GM11168 (cell line): ENCODE measurements around the gene ARGLU1.

Experiments
- in situ Hi-C: fragments of 300-500 bp; cut with MboI; formaldehyde crosslinking; loops from one replicate; pipeline ENCODE4 v1.12.0; 2022; ENCODE audit warnings: low sequenced_read_pairs; ENCODE audit not compliant: unreplicated experiment

ARGLU1 gene

DNA sequence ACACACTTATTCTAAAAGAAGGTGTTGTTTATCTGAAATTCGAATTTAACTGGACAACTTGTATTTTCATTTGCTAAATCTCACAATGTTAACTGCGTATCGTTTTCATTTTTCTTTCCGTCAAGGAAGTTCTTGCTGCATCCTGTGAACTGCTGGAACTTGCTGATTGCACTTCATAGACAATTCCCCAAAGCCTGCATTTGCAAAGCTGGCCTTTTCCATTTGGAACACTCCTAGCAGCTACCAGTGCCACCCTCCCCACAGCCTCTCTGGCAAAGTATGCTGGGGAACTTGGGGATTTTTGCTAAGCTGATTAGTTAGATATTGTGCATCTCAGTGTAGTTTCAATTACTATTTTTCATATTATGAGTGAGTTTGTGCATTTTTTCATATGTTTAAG lies 20.4 kb upstream of the ARGLU1 start:
- in situ Hi-C loops, result no loop called here

DNA sequence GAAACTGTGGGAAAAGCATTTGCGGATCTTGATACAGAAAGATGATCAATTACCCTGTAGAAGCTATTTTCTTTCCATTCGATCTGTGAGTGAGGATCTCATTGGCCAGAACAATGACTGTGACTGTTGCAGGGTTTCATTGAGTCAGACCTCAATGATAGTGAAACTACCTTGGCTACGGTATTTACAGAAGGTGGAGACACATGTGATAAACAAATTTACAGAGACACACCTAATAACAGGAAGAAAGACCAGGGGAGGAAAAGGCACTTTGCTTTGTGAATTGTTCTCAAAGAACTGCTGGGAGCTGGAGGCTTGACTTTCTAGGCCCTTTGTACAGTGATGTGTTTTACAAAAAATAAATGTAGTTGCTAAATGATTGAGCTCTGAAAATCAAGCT lies 19.9 kb upstream of the ARGLU1 start:
- in situ Hi-C loops, result no loop called here

DNA sequence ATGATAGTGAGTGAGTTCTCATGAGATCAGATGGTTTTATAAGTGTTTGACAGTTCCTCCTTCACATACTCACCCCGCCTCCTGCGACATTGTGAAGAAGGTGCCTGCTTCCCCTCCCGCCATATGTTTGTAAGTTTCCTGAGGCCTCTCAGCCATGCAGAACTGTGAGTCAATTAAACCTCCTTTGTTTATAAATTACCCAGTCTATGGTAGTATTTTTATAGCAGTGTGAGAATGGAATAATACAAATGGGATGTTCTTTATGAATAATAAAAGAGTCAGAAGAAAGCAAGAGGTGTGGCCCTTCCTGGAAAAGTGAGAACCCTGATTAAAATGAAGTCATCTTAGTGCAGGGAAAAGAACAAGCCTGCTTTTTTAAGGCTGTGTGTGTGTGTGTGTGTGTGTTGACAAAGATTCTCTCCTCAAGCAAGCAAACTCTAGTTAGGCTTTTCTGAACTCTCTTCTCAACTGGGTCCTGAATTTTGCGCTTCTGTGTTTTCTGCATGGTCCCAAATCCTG lies 18.8 kb upstream of the ARGLU1 start:
- in situ Hi-C loops, result no loop called here

GRCh38 chr13:106581225-106581624 lies 13.3 kb upstream of the ARGLU1 start:
- in situ Hi-C loops, result no loop called here

GRCh38 chr13:106575896-106576295 lies 8.0 kb upstream of the ARGLU1 start:
- in situ Hi-C loops, result no loop called here

DNA sequence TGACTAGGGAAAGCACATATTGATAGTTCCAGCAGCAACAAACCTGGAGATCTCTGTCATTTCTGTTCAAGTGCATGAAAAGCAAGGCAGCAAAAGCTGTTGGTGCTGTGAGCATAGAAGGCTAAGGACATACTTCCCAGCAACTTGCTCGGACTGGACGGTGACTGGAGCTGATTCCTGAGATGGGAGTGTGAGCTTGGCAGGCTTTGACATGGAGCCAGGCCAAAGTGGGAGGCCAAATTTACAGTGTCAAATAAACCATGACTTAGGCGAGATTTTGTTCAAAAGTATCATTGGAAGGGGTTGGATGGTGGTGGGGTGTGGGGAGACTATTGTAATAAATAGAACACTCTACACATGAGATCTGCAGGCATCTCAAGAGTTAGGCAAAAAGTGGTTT lies 5.9 kb upstream of the ARGLU1 start:
- in situ Hi-C loops, result no loop called here

GRCh38 chr13:106573284-106573846 lies 5.4 kb upstream of the ARGLU1 start:
- in situ Hi-C loops, result no loop called here

DNA sequence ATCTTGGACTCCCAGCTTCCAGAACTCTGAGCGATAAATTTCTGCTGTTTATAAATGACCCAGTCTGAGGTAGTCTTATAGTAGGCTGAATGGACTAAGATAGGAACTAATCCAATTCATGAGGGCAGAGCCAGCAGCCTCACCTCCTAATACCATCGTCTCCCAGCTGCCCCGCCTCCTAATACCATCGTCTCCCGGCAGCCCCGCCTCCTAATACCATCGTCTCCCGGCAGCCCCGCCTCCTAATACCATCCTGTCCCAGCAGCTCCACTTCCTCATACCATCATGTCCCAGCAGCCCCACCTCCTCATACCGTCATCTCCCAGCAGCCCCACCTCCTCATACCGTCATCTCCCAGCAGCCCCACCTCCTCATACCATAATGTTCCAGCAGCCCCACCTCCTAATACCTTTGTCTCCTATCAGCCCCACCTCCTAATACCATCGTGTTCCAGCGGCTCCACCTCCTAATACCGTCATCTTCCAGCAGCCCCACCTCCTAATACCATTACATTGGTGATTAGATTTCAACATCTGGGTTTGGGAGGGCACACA lies 2.4 kb upstream of the ARGLU1 start:
- in situ Hi-C loops, result no loop called here

DNA sequence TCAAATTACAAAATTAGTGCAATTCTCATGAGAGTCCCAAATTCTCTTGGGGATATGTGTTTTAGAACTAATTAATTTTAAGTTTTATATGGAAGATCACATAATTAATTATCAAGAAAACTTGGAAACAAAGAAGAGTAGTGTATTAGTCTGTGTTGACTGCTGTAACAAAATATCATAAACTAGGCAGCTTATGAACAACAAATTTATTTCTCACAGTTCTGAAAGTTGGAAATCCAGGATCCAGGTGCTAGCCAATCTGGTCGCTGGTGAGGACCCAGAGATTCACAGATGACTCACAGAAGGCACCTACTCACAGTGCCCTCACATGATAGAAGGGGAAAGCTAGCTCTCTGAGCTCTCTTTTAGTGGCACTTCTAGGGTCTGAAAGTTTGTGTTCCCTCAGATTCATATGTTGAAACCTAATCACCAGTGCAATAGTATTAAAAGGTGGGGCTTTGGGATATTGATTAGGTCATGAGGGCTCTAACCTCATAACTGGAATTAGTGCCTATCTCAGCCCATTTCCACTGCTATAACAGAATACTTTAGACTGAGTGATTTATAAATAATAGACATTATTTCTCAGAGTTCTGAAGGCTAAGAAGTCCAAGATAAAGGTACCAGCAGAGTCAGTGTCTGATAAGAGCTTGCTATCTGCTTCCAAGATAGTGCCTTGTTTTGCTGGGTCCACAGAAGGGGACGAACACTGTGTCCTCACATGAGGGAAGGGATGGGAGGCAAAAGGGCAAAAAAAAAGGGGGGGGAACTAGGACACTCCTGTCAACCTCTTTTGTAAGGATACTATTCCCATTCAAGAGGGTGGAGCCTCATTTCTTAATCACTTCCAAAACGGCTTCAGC lies 1.5 kb upstream of the ARGLU1 start:
- in situ Hi-C loops, result no loop called here

GRCh38 chr13:106568299-106569003 lies 514 bp upstream of the ARGLU1 start:
- in situ Hi-C loops, result no loop called here

GRCh38 chr13:106566641-106567473 lies 1.1 kb downstream of the ARGLU1 start:
- in situ Hi-C loops, result no loop called here

GRCh38 chr13:106565127-106565775 lies 2.7 kb downstream of the ARGLU1 start:
- in situ Hi-C loops, result no loop called here

GRCh38 chr13:106562301-106562700 lies 5.6 kb downstream of the ARGLU1 start:
- in situ Hi-C loops, result no loop called here

DNA sequence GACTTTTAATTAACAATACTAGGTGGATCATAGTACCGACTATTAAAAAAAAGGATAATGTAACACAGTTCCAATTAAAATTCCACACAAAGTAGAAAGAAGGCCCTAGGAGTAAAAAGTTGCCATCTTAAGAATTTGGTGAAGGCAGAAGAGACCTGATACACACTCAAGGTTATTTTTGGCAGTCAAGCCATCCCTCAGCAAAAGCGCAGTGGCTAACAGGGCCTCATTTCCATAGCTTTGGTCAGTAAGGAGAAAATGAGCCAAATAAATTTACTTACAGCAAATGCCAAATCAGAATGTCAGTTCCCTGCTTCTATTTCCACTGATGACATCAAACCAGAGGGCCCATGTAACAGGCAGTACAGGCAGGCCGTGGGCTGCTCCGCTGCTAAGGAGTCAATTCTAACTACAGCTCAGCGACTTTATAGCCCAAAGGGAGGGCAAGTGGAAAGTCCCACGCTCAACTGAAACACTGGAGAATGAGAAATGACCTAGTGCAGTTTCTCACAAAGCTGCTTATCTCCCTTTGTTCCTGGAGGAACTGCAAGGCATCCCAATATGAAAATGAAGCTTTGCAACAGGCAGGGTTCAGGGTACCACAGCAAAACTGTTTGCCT lies 6.3 kb downstream of the ARGLU1 start:
- in situ Hi-C loops, result no loop called here

DNA sequence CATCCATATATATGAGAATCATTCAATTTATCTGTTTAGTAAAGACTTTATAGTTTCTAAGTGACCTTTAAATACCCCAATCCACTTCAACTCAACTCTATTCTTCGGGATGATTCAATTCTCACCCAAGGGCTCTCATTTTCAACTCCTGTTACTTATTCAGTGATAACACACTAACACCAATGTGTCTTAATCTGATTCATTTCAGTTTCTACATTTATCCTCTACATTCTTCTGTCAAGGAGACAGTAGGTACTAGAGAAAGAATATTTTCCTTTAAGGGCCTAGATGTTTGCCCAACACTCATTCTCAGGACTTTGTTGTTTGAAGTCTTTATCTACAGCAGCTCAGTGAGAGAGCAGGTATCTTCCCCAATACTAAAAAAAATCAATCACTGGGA lies 7.1 kb downstream of the ARGLU1 start:
- in situ Hi-C loops, result no loop called here

DNA sequence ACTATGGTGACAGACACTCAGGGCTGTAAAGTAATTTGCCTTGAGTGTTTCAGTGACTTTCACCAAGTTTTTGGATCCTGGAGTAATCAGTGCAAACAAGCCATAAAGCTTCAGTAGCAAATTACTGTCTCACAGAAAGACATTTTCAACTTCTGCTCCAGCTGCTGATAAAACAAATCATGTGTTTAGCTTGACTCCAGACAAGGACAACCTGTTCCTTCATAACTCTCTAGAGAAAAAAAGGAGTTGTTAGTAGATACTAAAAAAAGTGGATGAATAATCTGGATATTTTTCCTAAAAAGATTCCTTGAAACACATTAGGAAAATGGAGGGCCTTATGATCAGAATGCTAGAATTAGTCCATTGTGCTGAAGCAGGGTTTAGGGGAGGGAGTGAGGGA lies 9.4 kb downstream of the ARGLU1 start:
- in situ Hi-C loops, result no loop called here

GRCh38 chr13:106555631-106556328 lies 12.2 kb downstream of the ARGLU1 start:
- in situ Hi-C loops, result no loop called here

GRCh38 chr13:106551751-106552150 lies 16.2 kb downstream of the ARGLU1 start:
- in situ Hi-C loops, result no loop called here
